GM23248 (cell line): ENCODE results near the gene ANKH.

Experiments used
- EZH2 ChIP-seq: fragments of 200-600 bp; sonication (generic); IDR thresholded peaks from 2 replicates; pipeline ENCODE4 v1.6.1; 2018; ENCODE audit warnings: antibody characterized with exemption, mild to moderate bottlenecking; ENCODE audit not compliant: insufficient read depth, poor library complexity, severe bottlenecking
- EZH2phosphoT487 ChIP-seq: fragments of 200-600 bp; sonication (generic); IDR thresholded peaks from 2 replicates; pipeline ENCODE4 v1.6.1; 2018; ENCODE audit warnings: antibody characterized with exemption, moderate library complexity, mild to moderate bottlenecking, low read depth; ENCODE audit not compliant: insufficient read depth

GRCh38 chr5:14783691-14784090, 87.9 kb downstream of the ANKH start:
- no peak for TF ChIP-seq EZH2
- no peak for TF ChIP-seq EZH2phosphoT487
